ENCODE results near the gene WIPI1. TPM values are rescaled to one million over a fixed set of nuclear protein-coding genes. Genes with fewer than 3 reads are reported as not detected.
A peak's percentile ranks its signal among the peaks of the same experiment; 100 is the strongest.

WIPI1 gene
- total and polyA plus RNA-seq, 2 of the 13 experiments (the other 11 are each of a cell fraction or from before 2014, with no cell fraction given), result 29.4 to 141 TPM

- TF ChIP-seq ZNF276 (CRISPR knock-in tag; IDR thresholded peaks at IDR 0.05; ENCODE audit: low read depth) (no peak), MIXL1 (CRISPR knock-in tag; IDR thresholded peaks at IDR 0.05) (0 out of 2 replicates have a peak, but pooled peaks have one; percentile 20), ZNF383 (CRISPR knock-in tag; IDR thresholded peaks at IDR 0.05; ENCODE audit: borderline replicate concordance) (no peak), ZNF598 (CRISPR knock-in tag; IDR thresholded peaks at IDR 0.05; ENCODE audit: borderline replicate concordance) (no peak), BRCA1 (CRISPR knock-in tag; IDR thresholded peaks at IDR 0.05) (no peak), CCDC6 (CRISPR knock-in tag; IDR thresholded peaks at IDR 0.05) (no peak), HMGA1 (CRISPR knock-in tag; conservative IDR thresholded peaks at IDR 0.05) (no peak), SAP130 (CRISPR knock-in tag; IDR thresholded peaks at IDR 0.05; ENCODE audit: low read depth) (peak; percentile 70), PAXIP1 (CRISPR knock-in tag; conservative IDR thresholded peaks at IDR 0.05) (peak; percentile 68), RFX5 (IDR thresholded peaks at IDR 0.05; ENCODE audit: low read depth, low read length) (no peak), CERS6 (CRISPR knock-in tag; IDR thresholded peaks at IDR 0.05) (no peak), KLF12 (CRISPR knock-in tag; IDR thresholded peaks at IDR 0.05; ENCODE audit: borderline replicate concordance) (0 out of 2 replicates have a peak, but pooled peaks have one; percentile 35), ZNF772 (CRISPR knock-in tag; IDR thresholded peaks at IDR 0.05) (no peak), ZNF678 (CRISPR knock-in tag; IDR thresholded peaks at IDR 0.05) (no peak), STAG1 (CRISPR knock-in tag; IDR thresholded peaks at IDR 0.05) (no peak), SATB2 (CRISPR knock-in tag; IDR thresholded peaks at IDR 0.05) (0 out of 2 replicates have a peak, but pooled peaks have one; percentile 22), TBX3 (IDR thresholded peaks at IDR 0.05; ENCODE audit: borderline replicate concordance) (no peak), RNF2 (conservative IDR thresholded peaks at IDR 0.05; ENCODE audit: low read depth) (no peak), ZNF10 (CRISPR knock-in tag; IDR thresholded peaks at IDR 0.05; ENCODE audit: borderline replicate concordance, low read depth) (no peak), E2F2 (CRISPR knock-in tag; IDR thresholded peaks at IDR 0.05; ENCODE audit: borderline replicate concordance) (no peak), ZFAT (CRISPR knock-in tag; conservative IDR thresholded peaks at IDR 0.05) (no peak), CREB3 (CRISPR knock-in tag; IDR thresholded peaks at IDR 0.05) (no peak), KLF11 (CRISPR knock-in tag; IDR thresholded peaks at IDR 0.05) (no peak)
These were observed 5.5 kb downstream of the WIPI1 start (continued) for GRCh38 chr17:68451670-68452354.

Data from HepG2 (cell line).